Kasumi-1 (cell line): ENCODE results near the gene INSC.
"Not testable (repeated sequence)": the region's sequence is repeated elsewhere in the genome, so short reads cannot be mapped to it uniquely, and the experiment has no call there.

Experiments
- DNase-seq, 2 experiments: peaks; one replicate each; lab custom pipeline; 2025; lab: John Stamatoyannopoulos, UW

The INSC gene, protein sequence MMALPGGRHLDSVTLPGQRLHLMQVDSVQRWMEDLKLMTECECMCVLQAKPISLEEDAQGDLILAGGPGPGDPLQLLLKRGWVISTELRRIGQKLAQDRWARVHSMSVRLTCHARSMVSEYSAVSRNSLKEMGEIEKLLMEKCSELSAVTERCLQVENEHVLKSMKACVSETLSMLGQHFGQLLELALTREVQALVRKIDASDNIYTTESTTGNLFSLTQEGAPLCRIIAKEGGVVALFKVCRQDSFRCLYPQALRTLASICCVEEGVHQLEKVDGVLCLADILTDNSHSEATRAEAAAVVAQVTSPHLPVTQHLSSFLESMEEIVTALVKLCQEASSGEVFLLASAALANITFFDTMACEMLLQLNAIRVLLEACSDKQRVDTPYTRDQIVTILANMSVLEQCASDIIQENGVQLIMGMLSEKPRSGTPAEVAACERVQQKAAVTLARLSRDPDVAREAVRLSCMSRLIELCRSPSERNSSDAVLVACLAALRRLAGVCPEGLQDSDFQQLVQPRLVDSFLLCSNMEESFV

DNA sequence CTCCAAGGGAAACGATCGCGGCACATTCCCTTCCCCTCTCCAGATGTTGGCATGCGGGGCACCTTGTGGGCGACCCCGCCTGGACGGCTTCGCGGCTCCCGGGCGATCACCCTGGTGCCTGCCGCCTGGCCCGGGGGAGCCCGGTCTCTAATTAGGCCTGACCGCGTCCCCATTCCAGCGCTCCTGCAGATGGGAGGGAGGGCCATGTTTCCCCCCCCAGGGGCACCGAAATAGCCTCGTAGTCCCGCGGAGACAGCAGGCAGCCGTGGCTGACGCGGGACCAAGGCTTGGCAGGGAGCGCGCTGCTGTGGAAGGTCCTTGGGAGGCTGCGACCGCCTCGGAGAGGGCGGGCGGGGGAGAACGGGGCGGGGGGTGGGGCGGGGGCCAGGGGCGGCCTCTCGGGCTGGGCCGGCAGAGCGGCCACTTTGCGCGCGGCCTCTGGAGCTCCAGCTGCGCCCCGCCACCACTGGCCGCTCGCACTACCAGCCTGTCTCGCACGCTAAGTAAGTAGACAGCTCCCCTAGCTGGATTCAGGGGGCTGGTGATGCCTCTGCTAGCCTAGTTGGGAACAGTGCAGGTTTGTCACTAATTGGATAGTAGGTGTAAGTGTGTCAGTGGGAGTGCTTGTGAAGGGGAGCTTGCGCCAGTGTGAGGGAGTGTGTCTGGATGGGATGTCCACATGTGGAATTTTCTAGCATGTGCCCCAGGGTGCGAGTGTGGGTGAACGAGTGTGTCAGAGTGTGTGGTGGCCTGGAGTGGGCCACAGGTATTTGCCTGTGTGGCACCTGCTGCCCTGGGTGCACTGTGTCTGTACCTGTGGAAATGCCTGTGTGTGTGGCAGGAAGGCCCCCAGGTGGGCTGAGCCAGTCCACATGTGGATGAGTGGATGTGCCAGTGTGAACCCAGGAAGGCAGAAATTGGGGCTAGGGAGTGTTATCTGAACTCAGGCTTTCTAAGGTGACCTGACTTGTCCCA, at the start of gene INSC:
Gene INSC, plus strand, starts transcription at position 423 of the 975 bp plus-strand sequence. CDS start 34,252 bp downstream, outside the sequence.
- DNase-seq, result peak in 1 of 2 experiments; percentile 6

DNA sequence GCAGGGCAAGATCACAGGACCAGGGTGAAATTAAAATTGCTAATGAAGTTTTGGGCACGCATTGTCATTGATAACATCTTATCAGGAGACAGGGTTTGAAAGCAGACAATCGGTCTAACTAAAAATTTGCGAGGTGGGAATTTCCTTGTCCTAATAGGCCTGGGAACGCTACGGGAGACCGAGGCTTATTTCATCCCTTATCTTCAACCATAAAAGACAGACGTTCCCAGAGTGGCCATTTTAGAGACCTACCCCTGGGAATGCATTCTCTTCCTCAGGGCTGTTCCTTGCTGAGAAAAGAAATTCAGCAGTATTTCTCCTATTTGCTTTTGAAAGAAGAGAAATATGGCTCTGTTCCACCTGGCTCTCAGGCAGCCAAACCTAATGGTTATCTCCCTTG, 45.0 kb upstream of the INSC start:
- DNase-seq, result not testable (repeated sequence)

GRCh38 chr11:15071556-15072255, 43.0 kb upstream of the INSC start:
- no peak for DNase-seq

DNA sequence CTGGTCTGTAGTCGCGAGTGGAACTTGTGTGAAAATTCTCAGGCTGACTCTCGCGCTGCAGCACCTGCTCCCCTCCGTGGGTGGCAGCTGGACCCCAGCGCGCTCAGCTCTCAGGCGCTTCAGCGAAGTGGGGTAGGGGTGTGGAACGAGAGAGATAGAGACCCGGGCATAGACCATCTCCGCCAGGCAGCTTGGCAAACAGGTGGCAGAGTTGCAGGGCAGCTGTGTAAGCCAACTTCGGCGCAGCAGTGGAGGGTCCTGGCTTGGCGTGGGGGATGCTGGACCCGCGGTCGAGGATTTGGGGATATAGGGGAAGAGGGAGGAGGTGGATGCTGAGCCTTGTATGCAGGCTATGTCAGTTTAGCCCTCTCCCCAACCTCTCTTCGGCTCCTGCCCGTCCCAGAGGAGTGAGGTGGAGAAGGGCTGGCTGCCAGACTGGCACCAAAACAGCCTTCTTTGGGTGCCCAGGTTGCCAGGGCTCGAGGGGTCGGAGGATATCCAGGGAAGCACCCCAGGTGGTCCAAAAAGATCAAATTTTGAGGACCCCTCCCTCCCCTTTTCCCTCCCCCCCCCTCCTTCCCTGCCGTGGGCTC, 42.1 kb upstream of the INSC start:
- DNase-seq, result no peak

DNA sequence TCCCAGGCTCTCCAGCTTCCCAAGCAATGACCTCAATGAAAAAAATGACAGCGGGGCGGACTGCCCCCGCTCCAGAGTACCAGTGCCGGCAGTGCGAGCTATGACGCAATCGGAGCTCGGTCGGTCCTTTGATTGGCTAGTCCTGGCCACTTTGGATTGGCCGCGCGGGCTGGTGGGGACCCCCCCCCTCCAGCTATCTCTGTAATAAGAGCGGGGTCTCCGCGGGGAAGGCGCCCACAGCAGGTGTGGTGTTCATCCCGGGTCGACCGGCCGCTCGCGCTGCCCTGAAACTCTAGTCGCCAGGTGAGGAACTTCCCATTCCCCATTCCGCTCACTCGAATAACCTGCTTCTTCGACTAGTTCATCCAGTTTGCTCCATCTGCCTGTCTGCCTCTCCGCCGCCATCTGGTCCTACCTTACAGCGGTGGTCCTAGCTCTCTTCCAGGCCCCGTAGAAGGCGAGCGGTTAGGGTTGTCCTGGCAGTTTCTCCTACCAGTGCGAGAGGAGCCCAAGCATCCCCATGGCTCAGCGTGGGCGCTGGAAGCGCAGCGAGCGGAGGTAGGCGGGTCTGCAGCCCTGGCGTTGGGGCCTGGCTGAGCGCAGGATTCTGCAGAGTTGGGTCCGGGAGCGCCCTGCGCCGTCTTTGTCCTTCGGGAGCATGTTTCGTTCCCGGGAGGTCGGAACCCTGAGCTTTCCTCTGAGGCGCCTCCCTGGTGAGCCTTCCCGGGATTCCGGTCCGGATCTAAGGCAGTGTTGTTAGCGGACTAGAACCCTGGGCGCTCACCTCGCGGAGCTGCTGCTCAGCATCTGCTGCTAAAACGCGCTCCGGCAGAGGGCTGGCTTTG, 41.1 kb upstream of the INSC start, which contains the start of gene CALCB:
Gene CALCB, plus strand, starts transcription at position 233 of the 845 bp plus-strand sequence. CDS start 1,126 bp downstream, outside the sequence.
- DNase-seq, result no peak

- DNase-seq, result peak; percentile 66 to 82
Observed at GRCh38 chr11:15074206-15075161, 40.2 kb upstream of the INSC start.

DNA sequence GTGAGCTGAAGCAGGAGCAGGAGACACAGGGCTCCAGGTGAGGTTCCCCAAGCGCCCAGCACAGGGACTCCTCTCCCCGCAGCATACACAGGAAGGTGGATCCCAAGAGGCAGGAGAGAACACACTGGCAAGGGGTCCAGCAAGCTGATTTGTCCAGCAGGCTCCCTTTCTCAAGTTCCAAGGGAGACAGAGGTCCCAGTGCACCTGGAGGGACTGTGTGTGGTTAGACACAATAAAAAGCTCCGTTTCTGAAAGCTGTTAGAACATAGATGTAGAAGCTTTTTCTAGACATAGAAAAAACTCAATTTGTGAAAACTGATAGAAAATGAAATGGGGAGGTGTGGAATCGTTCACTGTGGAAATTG, 39.6 kb upstream of the INSC start:
- no peak for DNase-seq

DNA sequence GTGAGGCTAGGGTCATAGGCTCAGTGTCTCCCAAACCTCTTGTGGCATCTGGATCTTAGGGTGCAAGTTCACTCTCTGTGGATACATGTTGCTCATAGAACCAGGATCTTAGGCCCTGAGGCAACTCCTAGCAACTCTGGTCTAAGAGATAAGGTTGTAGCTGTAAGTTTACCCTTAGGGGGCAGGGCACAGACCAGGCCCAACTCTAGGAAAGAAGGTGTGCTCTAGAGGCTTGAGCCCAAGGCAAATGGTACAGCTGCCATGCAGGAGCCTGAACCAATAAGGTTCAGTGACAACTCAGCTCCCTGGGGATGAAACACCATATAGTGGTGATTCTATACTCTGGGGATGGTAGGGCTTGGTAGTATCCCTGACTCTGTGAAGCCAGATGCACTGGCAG, 23.5 kb upstream of the INSC start:
- DNase-seq, result no peak

DNA sequence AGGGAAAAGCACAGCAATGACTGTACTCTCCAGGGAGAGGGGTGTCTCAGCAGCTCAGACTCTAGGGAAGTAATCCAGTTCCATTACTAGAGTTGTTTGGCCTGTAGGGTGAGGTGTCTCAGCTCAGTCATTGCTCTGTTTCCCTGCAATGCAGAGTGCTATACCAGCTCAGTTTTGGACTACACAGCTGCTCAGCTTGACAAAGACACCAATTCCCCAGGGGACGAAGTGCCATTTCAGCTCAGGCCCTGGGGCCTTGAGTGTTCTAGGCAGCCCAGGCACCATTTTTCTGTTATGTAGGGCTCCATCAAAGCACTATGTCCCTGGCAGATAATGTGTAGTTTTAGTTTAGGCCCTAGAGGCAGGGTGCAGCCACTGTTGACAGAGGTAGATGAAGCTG, 23.1 kb upstream of the INSC start:
- no peak for DNase-seq

- peak; percentile 66 to 71 for DNase-seq
Observed at GRCh38 chr11:15093432-15093831, 21.3 kb upstream of the INSC start.

- DNase-seq, result no peak
Observed at GRCh38 chr11:15095736-15096228, 18.9 kb upstream of the INSC start.

GRCh38 chr11:15097411-15097810, 17.3 kb upstream of the INSC start:
- no peak for DNase-seq

DNA sequence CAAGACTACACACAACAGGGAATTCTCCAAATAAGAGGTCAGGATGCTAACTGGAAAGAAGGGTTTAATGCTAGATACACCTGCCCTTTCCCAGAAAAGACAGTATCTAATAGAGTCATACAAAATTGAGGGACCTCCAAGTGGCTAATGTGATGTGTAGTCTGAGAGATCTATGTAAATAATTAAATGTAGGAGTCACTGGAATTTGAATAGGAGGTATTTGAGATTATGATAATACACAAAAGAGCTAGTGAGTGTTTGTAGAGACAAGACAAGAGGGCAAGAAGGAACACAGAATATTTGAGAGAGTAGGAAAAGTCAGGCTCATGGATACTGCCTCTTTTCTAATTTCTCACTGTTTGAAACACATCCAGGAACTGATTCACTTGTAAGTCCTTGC, 15.5 kb upstream of the INSC start:
- no peak for DNase-seq

DNA sequence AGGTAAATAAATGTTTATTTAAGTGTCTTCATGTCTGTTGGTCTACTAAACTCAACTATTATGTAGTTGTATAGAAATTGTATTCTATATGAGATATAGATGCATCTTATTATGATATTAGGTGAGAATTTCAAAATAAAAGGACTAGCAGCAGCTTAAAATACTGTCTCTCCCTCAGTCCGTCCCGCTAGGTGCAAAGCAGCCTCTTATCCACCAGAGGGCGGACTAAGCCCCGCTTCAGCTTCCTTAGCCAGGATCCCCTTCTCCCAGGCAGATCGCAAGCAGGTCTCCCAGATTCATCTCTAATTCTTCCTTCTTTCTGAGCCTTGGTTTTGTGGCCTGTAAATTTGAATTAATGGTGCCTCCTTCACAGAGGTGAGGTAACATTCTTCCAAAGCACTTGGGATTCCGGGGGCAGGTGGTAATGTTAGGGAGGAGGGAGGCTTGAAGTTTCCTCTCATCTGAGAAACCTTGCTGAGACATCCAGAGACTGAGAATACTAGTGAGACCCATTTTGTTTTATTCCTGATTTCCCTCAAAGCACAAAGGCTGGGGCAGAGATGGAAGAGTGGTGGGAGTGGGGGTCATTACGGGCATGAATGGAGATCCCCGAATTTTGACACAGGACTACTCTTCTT, 13.5 kb upstream of the INSC start:
- DNase-seq, result peak; percentile 72 to 79

- DNase-seq, result no peak
Observed at GRCh38 chr11:15104166-15104565, 10.6 kb upstream of the INSC start.

GRCh38 chr11:15106201-15106965, 8.3 kb upstream of the INSC start:
- DNase-seq, result no peak

- peak in 1 of 2 experiments; percentile 2 for DNase-seq
Observed at GRCh38 chr11:15107730-15108515, 6.8 kb upstream of the INSC start.
